SH-SY5Y (cell line): ENCODE results near the gene TMEM44.

Source experiments
- GATA2 ChIP-seq: IDR thresholded peaks from 2 replicates; pipeline ENCODE4 v1.6.1; 2011; ENCODE audit warnings: mild to moderate bottlenecking, low read depth, low read length
- GATA3 ChIP-seq: IDR thresholded peaks from 2 replicates; pipeline ENCODE4 v1.6.1; 2011; ENCODE audit warnings: low read depth, mild to moderate bottlenecking, low read length, moderate library complexity

GRCh38 chr3:194671900-194672808 lies 38.9 kb upstream of the TMEM44 start, which contains the start of gene LSG1:
- TF ChIP-seq GATA2 (no peak), GATA3 (no peak)
